ENCODE measurements around the gene TMCO2.

The TMCO2 gene

DNA sequence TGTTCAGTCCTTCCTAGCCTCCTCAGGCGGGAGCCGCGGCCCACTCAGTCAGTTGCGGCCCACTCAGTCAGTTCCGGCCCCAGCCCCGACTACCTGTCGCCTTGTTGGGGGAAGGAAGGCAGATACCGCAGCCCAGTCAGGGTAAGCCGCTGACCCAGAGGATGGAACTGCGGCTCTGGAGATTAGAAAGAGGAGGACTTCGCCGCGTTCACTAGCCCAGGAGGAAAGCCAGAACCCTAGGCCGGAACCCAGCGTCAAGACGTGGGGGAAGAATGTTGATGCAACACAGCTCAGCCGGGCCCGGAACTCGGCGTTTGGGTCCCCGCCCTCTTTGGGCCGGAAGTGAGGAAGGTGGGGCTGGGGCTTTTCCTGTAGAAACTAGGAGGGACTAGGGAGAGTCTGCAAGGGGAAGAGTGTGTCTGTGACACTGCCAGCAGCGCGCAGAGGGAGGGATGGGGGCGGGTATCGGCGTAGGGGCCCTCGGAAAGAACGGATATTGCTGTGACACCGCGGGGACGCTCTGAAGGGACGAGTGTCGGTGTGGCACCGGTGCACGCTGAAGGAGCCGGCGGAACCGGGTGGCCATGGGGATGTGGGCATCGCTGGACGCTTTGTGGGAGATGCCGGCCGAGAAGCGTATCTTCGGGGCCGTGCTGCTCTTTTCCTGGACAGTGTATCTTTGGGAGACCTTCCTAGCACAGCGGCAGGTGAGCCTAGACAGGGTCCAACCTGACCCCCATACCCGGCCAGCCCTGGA, 10.1 kb downstream of the TMCO2 start, which contains the start of gene ZMPSTE24:
Gene ZMPSTE24, plus strand, starts transcription at position 549 of the 757 bp plus-strand sequence. Its CDS starts 36 bp downstream, at position 585.
- DNase-seq (ENCODE audit: low read depth in 2 of 2), result peak; percentile 95

DNA sequence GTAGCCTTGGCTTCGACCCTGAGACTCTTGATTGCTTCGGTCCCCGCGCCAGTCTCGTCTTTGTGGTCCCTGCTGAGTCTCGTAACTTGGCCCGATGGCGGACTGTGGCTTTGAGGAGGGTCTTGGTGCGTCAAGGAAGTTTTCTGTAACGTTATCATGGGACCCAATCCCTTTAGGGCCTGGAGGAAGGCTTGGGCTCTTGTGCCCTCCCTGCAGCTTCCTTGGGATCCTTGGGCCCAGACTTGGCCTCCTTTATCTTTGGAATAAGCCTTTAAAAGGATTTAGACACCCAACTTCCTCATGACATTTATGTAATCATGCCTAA, 10.7 kb downstream of the TMCO2 start:
- DNase-seq (ENCODE audit: low read depth in 2 of 2), result no peak

DNA sequence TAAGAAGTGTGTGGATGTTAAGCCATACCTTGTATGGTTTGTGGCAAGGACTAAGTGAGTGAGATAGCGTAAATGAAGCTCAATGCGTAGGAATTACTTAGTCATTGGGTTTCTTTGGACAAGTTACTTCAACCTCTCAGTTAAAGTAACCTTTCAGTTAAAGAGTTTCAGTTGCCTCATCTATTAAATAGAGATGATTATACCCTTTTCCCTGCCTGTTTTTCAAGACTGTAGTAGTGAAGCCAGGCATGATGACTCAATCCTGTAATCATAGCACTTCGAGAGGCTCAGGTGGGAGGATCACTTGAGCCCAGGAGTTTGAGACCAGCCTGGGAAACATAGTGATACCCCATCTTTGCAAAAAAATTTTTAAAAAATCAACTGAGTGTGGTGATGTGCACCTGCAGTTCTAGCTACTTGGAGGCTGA, 16.6 kb downstream of the TMCO2 start:
- peak; percentile 20 to 25 for DNase-seq (ENCODE audit: low read depth in 2 of 2)

DNA sequence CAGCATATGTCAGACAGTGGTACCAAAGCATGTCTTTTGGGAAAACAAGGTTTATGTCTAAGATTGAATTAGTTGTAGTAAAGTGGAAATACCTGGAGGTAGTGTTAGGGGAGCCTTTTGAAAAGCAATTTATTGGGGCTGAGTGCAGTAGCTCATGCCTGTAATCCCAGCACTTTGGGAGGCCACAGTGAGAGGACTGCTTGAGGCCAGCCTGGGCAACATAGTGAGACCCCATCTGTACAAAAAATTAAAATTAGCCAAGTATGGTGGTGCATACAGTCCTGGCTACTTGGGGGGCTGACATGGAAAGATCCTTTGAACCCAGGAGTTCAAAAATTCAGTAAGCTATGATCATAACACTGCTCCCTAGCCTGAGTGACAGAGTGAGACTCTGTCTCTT, 17.6 kb downstream of the TMCO2 start:
- DNase-seq (ENCODE audit: low read depth in 2 of 2), result no peak

DNA sequence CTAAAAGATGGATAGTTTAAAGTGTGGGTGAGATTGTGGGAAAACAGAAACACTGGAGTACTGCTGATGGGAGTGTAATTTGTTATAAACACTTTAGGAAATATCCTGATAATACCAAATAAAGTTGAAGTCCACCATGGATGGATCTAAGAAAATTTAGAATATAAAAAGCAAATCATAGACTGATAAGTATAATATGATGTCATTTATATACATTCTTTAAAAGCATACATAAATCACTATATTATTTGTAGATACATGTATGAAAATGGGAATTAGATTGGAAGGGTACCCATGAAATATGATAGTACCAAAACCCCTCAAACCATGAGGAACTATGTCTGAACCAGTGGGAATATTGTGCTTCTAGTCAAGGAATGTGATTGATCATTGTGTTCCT, 18.2 kb downstream of the TMCO2 start:
- no peak for DNase-seq (ENCODE audit: low read depth in 2 of 2)

DNA sequence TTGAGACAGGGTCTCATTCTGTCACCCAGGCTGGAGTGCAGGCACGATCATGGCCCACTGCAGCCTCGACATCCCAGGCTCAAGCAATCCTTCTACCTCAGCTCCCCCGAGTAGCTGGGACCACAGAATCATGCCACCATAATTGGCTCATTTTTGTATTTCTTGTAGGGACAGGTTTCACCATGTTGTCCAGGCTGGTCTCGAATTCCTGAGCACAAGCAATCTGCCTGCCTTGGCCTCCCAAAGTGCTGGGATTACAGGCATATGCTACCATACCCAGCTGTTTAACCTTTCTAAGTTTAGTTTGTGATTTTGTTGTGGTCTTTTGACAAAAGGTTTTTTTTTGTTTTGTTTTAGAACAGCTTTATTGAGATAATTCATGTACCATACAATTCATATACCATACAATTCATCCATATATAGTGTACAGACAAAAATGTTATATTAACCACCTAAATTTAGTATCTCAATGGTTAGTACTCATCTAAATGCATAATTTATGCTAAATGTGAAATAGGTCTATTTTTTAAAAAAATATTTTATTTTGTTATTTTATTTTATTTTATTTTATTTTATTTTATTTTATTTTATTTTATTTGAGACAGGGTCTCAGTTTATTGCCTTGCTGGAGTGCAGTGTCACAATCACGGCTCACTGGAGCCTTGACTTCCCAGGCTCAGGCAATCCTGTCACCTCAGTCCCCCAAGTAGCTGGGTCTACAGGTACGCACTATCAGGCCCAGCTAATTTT, 19.2 kb downstream of the TMCO2 start:
- no peak for DNase-seq (ENCODE audit: low read depth in 2 of 2)

DNA sequence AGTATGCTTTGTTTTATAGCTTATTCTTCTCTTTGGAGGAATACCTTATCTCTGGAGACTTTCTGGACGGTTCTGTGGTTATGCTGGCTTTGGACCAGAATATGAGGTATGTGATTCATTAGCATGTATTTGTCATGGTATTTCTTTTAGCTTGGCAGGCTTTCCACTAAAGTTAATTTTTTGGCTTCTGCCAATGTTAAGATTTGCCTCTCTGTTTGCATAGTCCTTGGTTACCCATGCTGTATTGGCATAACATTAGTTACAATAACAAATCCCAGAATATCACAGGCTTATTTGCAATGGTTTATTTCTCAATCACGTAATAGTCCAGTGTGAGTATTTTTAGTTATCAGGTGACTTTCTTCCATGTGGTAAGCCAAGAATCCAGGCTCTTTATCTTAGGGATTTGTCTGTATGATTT, 20.0 kb downstream of the TMCO2 start:
- DNase-seq (ENCODE audit: low read depth in 2 of 2), result no peak

DNA sequence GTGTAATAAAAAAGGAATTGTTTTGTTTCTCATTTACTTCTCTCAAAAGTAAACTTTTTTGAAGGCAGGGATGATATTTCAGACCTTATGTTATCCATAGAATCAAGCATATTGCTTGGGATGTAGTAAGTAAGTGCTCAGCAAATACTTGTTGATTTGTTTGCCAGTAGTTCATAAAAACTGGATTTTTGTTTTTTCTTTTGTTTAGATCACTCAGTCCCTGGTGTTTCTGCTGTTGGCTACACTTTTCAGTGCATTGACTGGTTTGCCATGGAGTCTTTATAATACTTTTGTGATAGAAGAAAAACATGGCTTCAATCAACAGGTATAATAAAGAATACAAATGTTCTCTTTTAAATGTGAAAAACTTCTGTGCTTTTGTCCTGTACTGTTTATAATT, 20.5 kb downstream of the TMCO2 start:
- DNase-seq (ENCODE audit: low read depth in 2 of 2), result no peak

DNA sequence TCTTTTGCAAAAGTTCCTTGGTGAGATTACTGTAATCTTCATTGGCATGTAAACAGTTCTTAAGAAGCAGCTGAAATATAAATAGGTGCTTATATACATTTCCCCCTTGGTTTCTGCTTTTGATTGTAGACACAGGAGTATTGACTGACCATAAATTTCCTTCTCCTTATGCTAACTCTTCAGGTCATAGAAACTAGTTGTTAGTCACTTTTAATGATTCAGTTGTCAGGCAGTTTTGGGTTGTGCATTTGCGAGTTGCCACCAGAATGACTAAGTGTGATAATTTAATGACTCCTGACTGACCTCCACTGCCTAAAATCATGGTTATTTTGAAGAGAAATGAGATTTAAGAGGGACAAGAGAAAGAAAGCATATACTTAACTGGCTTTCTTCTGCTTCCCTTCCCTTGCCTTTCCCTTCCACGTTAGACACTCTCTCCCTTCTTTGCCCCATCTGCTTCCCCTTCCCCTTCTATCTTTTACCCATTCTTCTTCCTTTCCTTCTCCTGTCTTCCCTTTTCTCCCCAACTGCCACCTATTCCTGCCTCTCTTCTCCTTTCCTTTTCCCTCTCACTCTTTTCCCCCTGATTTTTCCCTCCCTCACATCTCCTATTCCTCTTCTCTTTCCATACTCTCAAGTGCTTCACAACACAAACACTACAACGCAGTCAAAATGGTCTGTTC, 22.6 kb downstream of the TMCO2 start:
- DNase-seq (ENCODE audit: low read depth in 2 of 2), result peak in 1 of 2 donors; percentile 19

DNA sequence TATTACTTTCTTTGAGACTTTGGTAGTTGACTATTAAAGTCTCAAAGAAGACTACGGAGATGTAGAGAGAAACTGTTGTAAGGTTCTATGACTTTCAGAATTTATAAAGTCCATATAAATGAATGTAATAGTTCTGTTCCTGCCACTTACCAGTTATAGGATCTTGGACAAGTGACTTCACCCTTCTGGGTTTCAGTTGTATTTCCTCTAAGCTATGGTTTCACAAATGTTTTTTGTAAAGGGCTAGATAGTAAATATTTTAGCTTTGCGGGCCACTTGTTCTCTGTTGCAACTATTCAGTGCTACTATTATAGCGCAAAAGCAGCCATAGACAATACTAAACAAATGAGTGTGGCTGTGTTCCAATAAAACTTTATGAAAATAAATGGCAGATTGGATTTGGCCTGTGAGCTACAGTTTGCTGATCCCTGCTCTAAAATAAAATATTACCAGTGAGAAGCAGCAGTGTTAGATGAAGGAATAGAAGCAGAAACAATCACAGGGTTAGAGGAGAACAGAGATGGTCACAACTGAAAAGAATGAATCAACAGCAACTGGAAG, 25.0 kb downstream of the TMCO2 start:
- DNase-seq (ENCODE audit: low read depth in 2 of 2), result no peak

DNA sequence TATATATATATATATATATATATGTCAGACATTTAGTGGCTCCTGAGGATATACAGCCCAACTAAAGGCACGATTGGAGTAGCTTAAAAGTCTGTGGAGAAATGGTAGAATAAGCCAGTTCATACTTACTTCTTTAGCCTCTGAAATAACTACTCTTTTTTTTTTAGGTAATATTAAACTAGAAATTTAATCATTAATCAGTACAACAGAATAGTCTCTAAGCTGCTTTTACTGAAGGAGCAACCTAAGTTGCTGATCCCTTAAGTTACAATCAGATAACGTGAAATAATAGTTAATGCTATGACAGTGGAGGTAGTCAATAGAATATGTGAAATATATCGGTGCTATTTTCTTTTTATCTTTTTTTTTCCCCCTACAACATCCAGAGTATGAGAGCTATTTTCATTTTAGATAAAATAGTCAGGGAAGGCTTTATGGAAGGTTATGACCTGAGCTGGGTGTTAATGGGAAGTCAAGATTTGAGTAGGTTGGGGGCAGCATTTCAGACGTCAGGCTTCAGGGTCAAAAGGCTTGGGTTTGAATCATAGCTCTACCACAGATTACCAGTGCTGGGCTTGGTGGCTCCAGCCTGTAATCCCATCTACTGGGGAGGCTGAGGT, 25.9 kb downstream of the TMCO2 start:
- no peak for DNase-seq (ENCODE audit: low read depth in 2 of 2)

DNA sequence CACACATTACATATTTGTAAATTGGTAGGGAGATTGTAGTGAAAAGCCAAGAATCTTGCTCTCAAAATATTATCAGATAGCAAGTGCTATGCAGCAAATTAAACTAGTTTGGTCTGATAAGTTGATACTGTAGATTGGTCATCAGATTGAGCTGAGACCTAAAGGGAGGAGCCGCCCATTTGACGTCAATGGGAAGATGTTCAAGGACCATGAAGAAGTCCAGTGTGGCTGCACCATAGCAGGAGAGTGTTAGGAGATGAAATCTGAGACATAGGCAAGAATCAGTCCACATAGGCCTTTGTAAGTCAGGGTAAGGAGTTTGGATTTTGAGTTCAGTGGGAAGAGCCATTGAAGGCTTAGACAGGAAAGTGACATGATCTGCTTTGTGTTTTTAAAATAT, 26.6 kb downstream of the TMCO2 start:
- DNase-seq (ENCODE audit: low read depth in 2 of 2), result no peak

DNA sequence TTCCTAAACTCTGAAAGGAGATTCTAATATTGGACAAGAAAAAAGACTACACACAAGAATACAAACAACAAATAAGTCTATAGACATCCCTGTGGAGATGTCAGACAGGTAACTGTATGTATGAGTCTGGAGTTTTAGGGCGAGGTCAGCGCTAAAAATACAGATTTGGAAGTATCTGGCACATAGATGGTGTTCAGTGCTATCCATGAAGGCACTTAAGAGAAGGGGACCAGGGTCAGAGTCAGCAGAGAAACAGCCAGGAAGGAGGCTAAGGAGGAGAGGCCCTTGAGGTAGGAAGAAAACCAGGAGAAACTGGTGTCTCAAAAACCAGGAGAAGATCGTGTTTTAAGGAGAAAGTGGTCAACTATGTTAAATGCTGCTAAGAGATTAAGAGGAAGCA, 28.4 kb downstream of the TMCO2 start:
- DNase-seq (ENCODE audit: low read depth in 2 of 2), result no peak

DNA sequence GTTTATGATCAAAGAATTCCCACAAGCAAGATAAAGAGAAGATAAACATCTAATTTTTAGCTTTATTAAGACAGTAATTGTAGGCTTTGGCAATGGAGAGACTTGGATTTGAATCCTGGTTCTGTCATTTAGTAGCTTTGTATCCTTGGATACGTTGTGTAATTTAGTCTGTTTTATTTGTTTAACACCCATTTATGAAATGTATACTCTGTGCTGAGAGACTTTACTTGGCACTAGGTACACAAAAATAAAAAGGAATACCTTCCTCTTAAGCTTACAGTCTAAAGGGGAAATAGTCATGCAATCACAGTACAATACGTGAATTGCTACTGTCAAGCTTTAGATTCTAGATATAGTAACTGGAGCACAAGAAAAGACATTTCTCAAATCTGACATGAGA, 34.1 kb downstream of the TMCO2 start:
- DNase-seq (ENCODE audit: low read depth in 2 of 2), result no peak

DNA sequence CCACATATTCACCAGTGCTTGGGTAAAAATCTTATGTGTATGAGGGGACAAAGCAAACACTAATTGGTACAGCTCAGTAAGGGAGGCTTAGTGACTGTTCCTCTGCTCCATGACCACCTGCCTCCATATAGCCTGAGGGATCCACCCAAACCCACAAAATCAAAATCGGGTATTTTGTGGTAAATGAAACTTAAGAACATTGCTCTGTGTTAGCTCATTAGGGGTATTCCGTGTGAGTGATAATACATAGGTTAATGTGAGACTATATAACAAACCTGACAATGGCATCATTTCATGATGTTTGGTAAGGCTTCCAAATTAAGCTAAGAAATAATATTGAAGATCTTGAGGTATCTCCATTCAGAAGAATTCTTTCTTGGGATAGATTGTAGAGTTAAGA, 43.6 kb downstream of the TMCO2 start:
- DNase-seq (ENCODE audit: low read depth in 2 of 2), result no peak

DNA sequence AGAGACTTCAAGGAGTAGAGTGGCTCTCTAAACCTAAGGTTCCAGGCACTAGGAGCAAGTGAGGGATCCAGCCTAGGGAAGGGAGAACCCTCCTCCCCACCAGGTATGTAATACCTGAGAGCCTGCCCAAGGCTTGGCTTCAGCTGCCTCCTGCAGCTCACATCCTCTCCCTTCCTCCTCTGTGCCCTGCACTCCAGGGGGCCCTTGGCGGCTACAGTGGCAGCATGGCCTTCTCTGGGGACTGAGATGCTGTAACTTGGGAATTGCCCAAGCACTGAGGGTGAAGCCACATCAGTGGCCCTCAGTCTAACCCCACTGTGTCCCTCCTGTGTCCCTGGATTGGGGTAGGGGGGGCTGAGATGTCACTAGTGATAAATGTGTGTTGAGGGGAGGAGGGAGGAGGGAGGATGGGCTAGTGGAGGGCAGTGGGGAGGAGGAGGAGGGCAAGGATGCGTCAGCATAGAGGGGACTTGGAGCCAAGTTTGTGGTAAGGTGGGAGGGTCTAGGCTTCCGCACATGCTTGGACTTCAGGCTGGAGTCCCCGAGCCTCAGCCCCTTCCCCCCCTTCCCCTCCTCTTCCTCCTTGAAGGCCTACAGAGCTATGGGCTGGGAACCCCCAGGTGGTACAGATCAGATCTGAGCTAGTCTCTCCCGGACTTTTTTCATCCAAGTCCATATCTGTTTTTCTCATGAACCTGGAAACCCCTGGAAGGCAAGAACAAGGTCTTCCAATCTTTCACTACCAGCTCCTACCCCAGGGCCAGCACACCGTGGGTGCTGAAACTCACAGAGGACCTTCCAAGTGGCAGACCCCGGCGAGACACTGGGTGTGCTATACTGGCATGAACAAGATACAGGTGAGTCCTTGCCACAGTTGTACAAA, 51.9 kb downstream of the TMCO2 start:
- DNase-seq (ENCODE audit: low read depth in 2 of 2), result no peak

DNA sequence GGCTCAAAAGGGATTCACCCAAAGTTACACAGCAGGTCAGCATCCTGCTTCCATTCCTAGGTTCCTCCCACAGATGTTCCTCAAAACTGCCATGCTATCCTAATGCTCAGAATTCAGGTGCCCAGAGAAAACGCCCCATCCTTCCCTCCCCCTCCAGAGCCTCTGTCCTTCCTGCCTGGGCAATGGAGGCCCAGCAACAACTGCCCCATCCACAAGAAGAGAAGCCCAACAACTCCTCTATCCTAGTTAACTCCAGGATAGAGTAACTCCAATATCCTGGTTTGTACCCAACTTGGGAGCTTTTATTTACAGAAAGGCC, 52.5 kb downstream of the TMCO2 start:
- no peak for DNase-seq (ENCODE audit: low read depth in 2 of 2)

DNA sequence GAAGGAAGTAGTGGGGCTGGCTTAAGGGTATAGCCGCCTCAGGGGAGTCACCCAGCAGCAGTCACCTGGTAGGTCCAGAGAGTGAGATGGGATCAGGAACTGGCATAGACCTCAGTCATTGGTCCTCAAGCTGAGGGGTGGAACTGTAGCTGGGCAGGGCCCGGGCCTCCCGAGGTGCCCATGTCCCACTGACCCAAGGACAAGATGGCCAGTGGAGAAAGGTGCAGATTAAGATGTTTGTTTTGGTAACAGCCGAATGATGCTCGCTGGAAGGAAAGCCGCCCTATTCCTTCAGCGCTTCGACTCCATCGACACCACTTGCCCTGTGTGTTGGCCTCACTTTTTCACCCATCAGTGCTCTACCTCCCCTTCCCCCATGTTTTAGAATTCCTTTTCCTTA, 52.9 kb downstream of the TMCO2 start:
- DNase-seq (ENCODE audit: low read depth in 2 of 2), result no peak

DNA sequence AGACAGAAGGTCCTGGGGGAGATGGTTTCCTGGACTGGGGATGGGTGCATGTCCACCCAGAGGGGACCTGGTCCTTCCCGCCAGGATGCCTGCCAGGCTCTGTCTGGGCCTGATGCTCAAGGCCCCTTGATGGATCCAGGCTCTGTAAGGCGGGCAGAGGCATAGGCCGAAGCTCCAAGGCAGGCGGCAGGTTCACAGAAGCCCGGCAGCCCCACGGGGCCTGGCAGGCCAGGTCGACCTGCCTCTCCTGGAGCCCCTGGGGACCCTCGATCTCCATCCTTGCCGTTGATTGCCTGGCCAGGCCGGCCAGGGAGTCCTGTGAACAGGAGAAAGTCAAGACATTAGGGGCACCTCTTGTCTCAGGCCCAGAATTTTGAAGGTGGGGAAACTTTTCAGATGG, 53.3 kb downstream of the TMCO2 start:
- DNase-seq (ENCODE audit: low read depth in 2 of 2), result no peak

Measured in stimulated activated CD4-positive, alpha-beta T cell treated with anti-CD3 and anti-CD28 coated beads, Interleukin-15, amount 100 ng/mL, for 48 hours (primary cell).